Sigmoid colon (tissue), 3 donors: ENCODE data around the gene MIB2.

Source experiments
- CTCF ChIP-seq, 4 experiments: fragments of 450-650 bp in 3 of 4; fragments of 200-600 bp in 1 of 4; IDR thresholded peaks; one replicate each; pipeline ENCODE4 v1.5.1; 2016 to 2019; ENCODE audit warnings: antibody characterized with exemption in 4 of 4, mild to moderate bottlenecking in 3 of 4, moderate library complexity in 2 of 4
- POLR2A ChIP-seq, 2 donors: fragments of 450-650 bp; IDR thresholded peaks; one replicate each; pipeline ENCODE4 v1.6.1; 2016; ENCODE audit warnings: antibody characterized with exemption in 2 of 2, mild to moderate bottlenecking in 2 of 2, moderate library complexity in 2 of 2

- TF ChIP-seq CTCF (IDR thresholded peaks at IDR 0.05) (no peak), POLR2A (IDR thresholded peaks at IDR 0.05) (no peak)
These were observed 20.6 kb upstream of the MIB2 start for GRCh38 chr1:1594602-1595260.
